ENCODE data around the gene SLC30A5.
"Not testable (repeated sequence)": the region's sequence is repeated elsewhere in the genome, so short reads cannot be mapped to it uniquely, and the experiment has no call there.

DNA sequence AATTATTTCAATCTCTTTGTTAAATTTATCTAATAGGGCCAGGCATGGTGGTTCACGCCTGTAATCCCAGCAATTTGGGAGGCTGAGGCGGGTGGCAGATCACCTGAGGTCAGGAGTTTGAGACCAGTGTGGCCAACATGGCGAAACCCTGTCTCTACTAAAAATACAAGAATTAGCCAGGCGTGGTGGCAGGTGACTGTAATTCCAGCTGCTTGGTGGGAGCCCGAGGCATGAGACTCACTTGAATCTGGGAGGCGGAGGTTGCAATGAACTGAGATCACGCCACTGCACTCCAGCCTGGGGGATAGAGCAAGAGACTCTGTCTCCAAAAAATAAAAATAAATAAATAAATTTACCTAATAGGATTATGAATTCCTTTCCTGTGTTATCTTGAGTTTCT lies 54.8 kb downstream of the SLC30A5 start:
- not testable (repeated sequence) for TF ChIP-seq CTCF (conservative IDR thresholded peaks at IDR 0.05; ENCODE audit: low read length); EZH2phosphoT487 (IDR thresholded peaks at IDR 0.05; ENCODE audit: borderline replicate concordance)

Measured in Loucy (cell line).